ENCODE results near the gene OR8D4. TPM values are rescaled to one million over a fixed set of nuclear protein-coding genes. Genes with fewer than 3 reads are reported as not detected.

The OR8D4 gene
- total RNA-seq, 4 donors from 2014 or later = not detected

GRCh38 chr11:123942413-123942812 lies 40.4 kb downstream of the OR8D4 start:
- WGBS, 2 donors = 86 to 87% methylated on average over 4 of the region's 4 CpGs
- Histone ChIP-seq H3K4me3 (replicated peaks in 1 of 3) (no peak overlapping the region), H3K36me3 (no peaks in the 10 kb centered on the region), H3K4me1 (no peaks in the 10 kb centered on the region), H3K27ac (no peak overlapping the region), H3K9me3 (no peaks in the 10 kb centered on the region), H3K27me3 (no peaks in the 10 kb centered on the region)
- no peak for TF ChIP-seq CTCF (IDR thresholded peaks at IDR 0.05)
- no peak for TF ChIP-seq POLR2A (IDR thresholded peaks at IDR 0.05)
- intact Hi-C loops (cut with DNase I) = no loop called here
- no peak for DNase-seq

DNA sequence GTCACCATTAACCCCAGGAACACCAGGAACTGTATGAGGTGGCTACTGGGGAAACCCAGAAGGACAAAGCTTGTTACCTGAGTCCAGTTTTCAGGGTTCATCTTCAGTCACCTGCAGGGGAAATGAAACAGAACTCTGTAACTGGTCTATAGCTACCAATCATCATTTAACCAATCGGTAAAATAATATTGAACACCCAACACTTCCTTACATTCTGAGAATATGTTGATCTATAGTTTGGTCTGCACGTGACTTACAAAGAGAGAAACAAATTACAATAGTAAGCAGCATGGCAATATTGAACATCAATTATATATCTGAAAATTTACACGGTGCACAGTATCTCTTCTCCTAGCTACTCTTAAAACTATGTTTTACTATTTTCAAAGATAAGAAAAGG lies 41.8 kb downstream of the OR8D4 start, which contains the start of gene OR6T1:
OR6T1 (minus strand) TSS at position 101 of the 400 bp plus-strand sequence; CDS start at position 101, 0 bp downstream.
- Histone ChIP-seq H3K9me3 (no peaks in the 10 kb centered on the region), H3K36me3 (no peaks in the 10 kb centered on the region), H3K27ac (no peak within 1 kb of the TSS), H3K4me1 (no peaks in the 10 kb centered on the region), H3K27me3 (no peaks in the 10 kb centered on the region), H3K4me3 (replicated peaks in 1 of 3) (no peak within 1 kb of the TSS)
- DNase-seq = no peak
- 91 to 97% methylated on average over 3 of the region's 3 CpGs for WGBS, 2 donors
- intact Hi-C loops (cut with DNase I) = no loop called here
- TF ChIP-seq POLR2A (IDR thresholded peaks at IDR 0.05) = no peak
- TF ChIP-seq CTCF (IDR thresholded peaks at IDR 0.05) = no peak

DNA sequence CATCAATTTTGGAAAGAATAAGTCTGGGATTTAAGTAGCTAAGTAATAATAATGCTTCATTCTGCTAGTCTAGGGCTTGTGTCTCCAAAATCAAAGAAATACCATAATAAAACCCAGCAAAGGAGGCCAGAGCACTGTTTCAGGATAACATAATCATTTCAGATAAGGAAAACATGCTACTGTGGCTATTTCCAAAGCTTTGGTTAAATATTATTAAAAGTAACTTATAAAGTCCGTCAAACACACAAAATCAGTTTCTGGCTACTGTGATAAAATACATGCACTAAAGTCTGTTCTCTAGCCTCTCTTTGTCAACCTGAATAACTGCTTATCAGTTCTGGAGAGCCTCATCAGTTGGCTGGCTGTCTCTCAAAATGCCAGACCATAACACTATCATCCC lies 43.2 kb downstream of the OR8D4 start:
- no peak for DNase-seq
- intact Hi-C loops (cut with DNase I) = no loop called here
- Histone ChIP-seq H3K9me3 (no peaks in the 10 kb centered on the region), H3K27me3 (no peaks in the 10 kb centered on the region), H3K27ac (no peak overlapping the region), H3K36me3 (no peaks in the 10 kb centered on the region), H3K4me3 (replicated peaks in 1 of 3) (no peak overlapping the region), H3K4me1 (no peaks in the 10 kb centered on the region)
- TF ChIP-seq CTCF (IDR thresholded peaks at IDR 0.05) (no peak), POLR2A (IDR thresholded peaks at IDR 0.05) (no peak)
- 79 to 82% methylated on average over 1 of the region's 1 CpG for WGBS, 2 donors

GRCh38 chr11:123956752-123957151 lies 54.8 kb downstream of the OR8D4 start:
- H3K27me3 ChIP-seq = no peaks in the 10 kb centered on the region
- DNase-seq = no peak
- intact Hi-C loops (cut with DNase I) = no loop called here
- H3K4me3 ChIP-seq (replicated peaks in 1 of 3) = no peak overlapping the region
- TF ChIP-seq POLR2A (IDR thresholded peaks at IDR 0.05) (no peak), CTCF (IDR thresholded peaks at IDR 0.05) (no peak)
- no peaks in the 10 kb centered on the region for H3K4me1 ChIP-seq
- no peaks in the 10 kb centered on the region for H3K9me3 ChIP-seq
- H3K36me3 ChIP-seq = no peaks in the 10 kb centered on the region
- H3K27ac ChIP-seq = no peak overlapping the region

Other genes with a start within 250 kb of the OR8D4 start
- 10 to 100 TPM in 2 of 4 donors, 1 to 10 TPM in 2; 6.6 to 15.3 (median 9.6) TPM for gene SCN3B, start 247.5 kb upstream of the OR8D4 start, total RNA-seq
- 10 to 100 TPM in 1 of 4 donors, 1 to 10 TPM in 3; 5.2 to 12.5 (median 8.2) TPM for gene ZNF202, start 160.5 kb upstream of the OR8D4 start, total RNA-seq
- gene OR6X1, start 147.6 kb upstream of the OR8D4 start, total RNA-seq = not detected
- not detected for gene OR6M1, start 95.8 kb upstream of the OR8D4 start, total RNA-seq
- gene TMEM225, start 16.5 kb upstream of the OR8D4 start, total RNA-seq = not detected
- 1 to 10 TPM in 2 of 4 donors, not detected in 2; 1.7 to 2.6 TPM for gene OR4D5, start 37.5 kb downstream of the OR8D4 start, total RNA-seq
- not detected for gene OR6T1, start 41.7 kb downstream of the OR8D4 start, total RNA-seq
- not detected for gene OR10S1, start 75.6 kb downstream of the OR8D4 start, total RNA-seq
- not detected for gene OR10G6, start 93.0 kb downstream of the OR8D4 start, total RNA-seq
- not detected for gene OR10G4, start 110.8 kb downstream of the OR8D4 start, total RNA-seq
- not detected for gene OR10G9, start 120.8 kb downstream of the OR8D4 start, total RNA-seq
- not detected for gene OR10G8, start 124.6 kb downstream of the OR8D4 start, total RNA-seq
- not detected for gene OR10G7, start 139.2 kb downstream of the OR8D4 start, total RNA-seq
- 10 to 100 TPM; 19.5 to 23.5 (median 21.3) TPM for gene VWA5A, start 213.3 kb downstream of the OR8D4 start, total RNA-seq

Data from thyroid gland (tissue), 4 donors.